ENCODE data around the gene FCHSD2.

FCHSD2 gene

GRCh38 chr11:72821920-72822799 is 320.0 kb downstream of the FCHSD2 start:
- peak; percentile 96 for DNase-seq (ENCODE audit: extremely low spot score)
- TF ChIP-seq L3MBTL2 (conservative IDR thresholded peaks at IDR 0.05) (peak; percentile 86), SUZ12 (IDR thresholded peaks at IDR 0.05) (no peak), FOXM1 (IDR thresholded peaks at IDR 0.05; ENCODE audit: borderline replicate concordance) (0 out of 2 replicates have a peak, but pooled peaks have one; percentile 75)
- CTCF ChIA-PET: no interaction called here
- POLR2A ChIA-PET: interaction anchor here (0.7 to 1.6 kb wide), 6 partner anchors 9 to 320 kb away, joined by 3 to 4 read pairs (median 3); partner anchors contain the start of genes FCHSD2 and STARD10

GRCh38 chr11:72821221-72821919 is 320.7 kb downstream of the FCHSD2 start:
- DNase-seq (ENCODE audit: extremely low spot score): no peak
- POLR2A ChIA-PET: interaction anchor here (0.9 to 1.6 kb wide), 5 partner anchors 8 to 321 kb away, joined by 3 read pairs; partner anchors contain the start of genes FCHSD2 and STARD10
- no peak for TF ChIP-seq SP1 (IDR thresholded peaks at IDR 0.05)
- TF ChIP-seq TARDBP (IDR thresholded peaks at IDR 0.05): no peak
- no peak for TF ChIP-seq SUZ12 (IDR thresholded peaks at IDR 0.05)
- TF ChIP-seq ELF4 (IDR thresholded peaks at IDR 0.05): no peak
- no peak for TF ChIP-seq BHLHE40 (IDR thresholded peaks at IDR 0.05; ENCODE audit: borderline replicate concordance)
- TF ChIP-seq ARNT (IDR thresholded peaks at IDR 0.05): no peak
- TF ChIP-seq PKNOX1 (IDR thresholded peaks at IDR 0.05): no peak
- TF ChIP-seq CTBP1 (IDR thresholded peaks at IDR 0.05; ENCODE audit: borderline replicate concordance): no peak
- no peak for TF ChIP-seq FOXA1 (IDR thresholded peaks at IDR 0.05)
- no peak for TF ChIP-seq FOXK2 (IDR thresholded peaks at IDR 0.05)
- TF ChIP-seq FOXM1 (IDR thresholded peaks at IDR 0.05; ENCODE audit: borderline replicate concordance): no peak
- no peak for TF ChIP-seq LEF1 (IDR thresholded peaks at IDR 0.05; ENCODE audit: borderline replicate concordance)
- TF ChIP-seq L3MBTL2 (conservative IDR thresholded peaks at IDR 0.05): no peak
- no peak for TF ChIP-seq NFRKB (IDR thresholded peaks at IDR 0.05)
- CTCF ChIA-PET: no interaction called here

GRCh38 chr11:72820439-72821139 is 321.5 kb downstream of the FCHSD2 start:
- TF ChIP-seq PKNOX1 (IDR thresholded peaks at IDR 0.05): no peak
- no peak for TF ChIP-seq FOXM1 (IDR thresholded peaks at IDR 0.05; ENCODE audit: borderline replicate concordance)
- no peak for TF ChIP-seq NFRKB (IDR thresholded peaks at IDR 0.05)
- ChIA-PET CTCF (no interaction called here), POLR2A (interaction anchor here (1.5 to 1.6 kb wide), 2 partner anchors 27 to 28 kb away, joined by 3 read pairs; partner anchors contain the start of gene STARD10)
- no peak for DNase-seq (ENCODE audit: extremely low spot score)

- ChIA-PET POLR2A (no interaction called here), CTCF (interaction anchor here (0.9 kb wide), 1 partner anchor 94 kb away, joined by 4 read pairs; no protein-coding TSS in a partner anchor)
- no peak for DNase-seq (ENCODE audit: extremely low spot score)
- TF ChIP-seq ELF4 (IDR thresholded peaks at IDR 0.05) (no peak), FOXM1 (IDR thresholded peaks at IDR 0.05; ENCODE audit: borderline replicate concordance) (no peak), CTBP1 (IDR thresholded peaks at IDR 0.05; ENCODE audit: borderline replicate concordance) (no peak), HDGF (IDR thresholded peaks at IDR 0.05; ENCODE audit: borderline replicate concordance) (no peak), SP1 (IDR thresholded peaks at IDR 0.05) (no peak)
These were observed 323.1 kb downstream of the FCHSD2 start for GRCh38 chr11:72818971-72819370.

GRCh38 chr11:72817966-72818365 is 324.2 kb downstream of the FCHSD2 start:
- CTCF ChIA-PET: no interaction called here
- DNase-seq (ENCODE audit: extremely low spot score): no peak
- POLR2A ChIA-PET: no interaction called here

GRCh38 chr11:72816404-72816990 is 325.6 kb downstream of the FCHSD2 start:
- TF ChIP-seq ZNF384 (IDR thresholded peaks at IDR 0.05) (no peak), PKNOX1 (IDR thresholded peaks at IDR 0.05) (no peak), SUZ12 (IDR thresholded peaks at IDR 0.05) (no peak), L3MBTL2 (conservative IDR thresholded peaks at IDR 0.05) (no peak), NFRKB (IDR thresholded peaks at IDR 0.05) (no peak), CTBP1 (IDR thresholded peaks at IDR 0.05; ENCODE audit: borderline replicate concordance) (no peak), BHLHE40 (IDR thresholded peaks at IDR 0.05; ENCODE audit: borderline replicate concordance) (no peak), FOXA1 (IDR thresholded peaks at IDR 0.05) (no peak), FOXK2 (IDR thresholded peaks at IDR 0.05) (no peak), ARNT (IDR thresholded peaks at IDR 0.05) (no peak), ELF4 (IDR thresholded peaks at IDR 0.05) (no peak), HDGF (IDR thresholded peaks at IDR 0.05; ENCODE audit: borderline replicate concordance) (no peak), SP1 (IDR thresholded peaks at IDR 0.05) (no peak), LEF1 (IDR thresholded peaks at IDR 0.05; ENCODE audit: borderline replicate concordance) (no peak), TARDBP (IDR thresholded peaks at IDR 0.05) (no peak)
- POLR2A ChIA-PET: no interaction called here
- DNase-seq (ENCODE audit: extremely low spot score): no peak
- CTCF ChIA-PET: no interaction called here

More at GRCh38 chr11:72817966-72818365, 324.2 kb downstream of the FCHSD2 start:
- TF ChIP-seq LEF1 (IDR thresholded peaks at IDR 0.05; ENCODE audit: borderline replicate concordance) (no peak), FOXA1 (IDR thresholded peaks at IDR 0.05) (no peak), ELF4 (IDR thresholded peaks at IDR 0.05) (no peak), NFRKB (IDR thresholded peaks at IDR 0.05) (no peak)
